HG03432 (cell line): ENCODE data around the gene CHMP4A.

ENCODE experiments used
- ATAC-seq: cut with Tn5 transposase; IDR thresholded peaks from one replicate; pipeline ENCODE4 v1.9.1; 2021; ENCODE audit warnings: mild to moderate bottlenecking, moderate library complexity; ENCODE audit not compliant: unreplicated experiment

Gene CHMP4A

GRCh38 chr14:24212924-24213865, at the start of gene CHMP4A:
TSS of gene CHMP4A (minus strand) at chr14:24213488. CDS start at chr14:24213439, 49 bp downstream.
- peak; percentile 81 for ATAC-seq

GRCh38 chr14:24261969-24262327, 48.7 kb upstream of the CHMP4A start:
- no peak for ATAC-seq

GRCh38 chr14:24261256-24261968, 48.1 kb upstream of the CHMP4A start:
- no peak for ATAC-seq

GRCh38 chr14:24260780-24261157, 47.5 kb upstream of the CHMP4A start:
- ATAC-seq: no peak

GRCh38 chr14:24260026-24260779, 46.9 kb upstream of the CHMP4A start:
- ATAC-seq: no peak

GRCh38 chr14:24259282-24260025, 46.2 kb upstream of the CHMP4A start:
- ATAC-seq: no peak

- ATAC-seq: no peak
Measured at GRCh38 chr14:24258548-24259265, 45.4 kb upstream of the CHMP4A start.

- no peak for ATAC-seq
Measured at GRCh38 chr14:24258119-24258518, 44.8 kb upstream of the CHMP4A start.

GRCh38 chr14:24256960-24257359, 43.7 kb upstream of the CHMP4A start:
- no peak for ATAC-seq

GRCh38 chr14:24255931-24256711, 42.8 kb upstream of the CHMP4A start:
- no peak for ATAC-seq

- ATAC-seq: no peak
Measured at GRCh38 chr14:24255438-24255837, 42.1 kb upstream of the CHMP4A start.

- no peak for ATAC-seq
Measured at GRCh38 chr14:24254630-24255392, 41.5 kb upstream of the CHMP4A start.

GRCh38 chr14:24253936-24254335, 40.6 kb upstream of the CHMP4A start:
- ATAC-seq: no peak

GRCh38 chr14:24252289-24253124, 39.2 kb upstream of the CHMP4A start:
- no peak for ATAC-seq

GRCh38 chr14:24251880-24252288, 38.6 kb upstream of the CHMP4A start:
- ATAC-seq: no peak

- no peak for ATAC-seq
Measured at GRCh38 chr14:24250354-24250753, 37.1 kb upstream of the CHMP4A start.

GRCh38 chr14:24249230-24250021, 36.1 kb upstream of the CHMP4A start:
- ATAC-seq: no peak
